ENCODE results near the gene EGR1.

EGR1 gene

DNA sequence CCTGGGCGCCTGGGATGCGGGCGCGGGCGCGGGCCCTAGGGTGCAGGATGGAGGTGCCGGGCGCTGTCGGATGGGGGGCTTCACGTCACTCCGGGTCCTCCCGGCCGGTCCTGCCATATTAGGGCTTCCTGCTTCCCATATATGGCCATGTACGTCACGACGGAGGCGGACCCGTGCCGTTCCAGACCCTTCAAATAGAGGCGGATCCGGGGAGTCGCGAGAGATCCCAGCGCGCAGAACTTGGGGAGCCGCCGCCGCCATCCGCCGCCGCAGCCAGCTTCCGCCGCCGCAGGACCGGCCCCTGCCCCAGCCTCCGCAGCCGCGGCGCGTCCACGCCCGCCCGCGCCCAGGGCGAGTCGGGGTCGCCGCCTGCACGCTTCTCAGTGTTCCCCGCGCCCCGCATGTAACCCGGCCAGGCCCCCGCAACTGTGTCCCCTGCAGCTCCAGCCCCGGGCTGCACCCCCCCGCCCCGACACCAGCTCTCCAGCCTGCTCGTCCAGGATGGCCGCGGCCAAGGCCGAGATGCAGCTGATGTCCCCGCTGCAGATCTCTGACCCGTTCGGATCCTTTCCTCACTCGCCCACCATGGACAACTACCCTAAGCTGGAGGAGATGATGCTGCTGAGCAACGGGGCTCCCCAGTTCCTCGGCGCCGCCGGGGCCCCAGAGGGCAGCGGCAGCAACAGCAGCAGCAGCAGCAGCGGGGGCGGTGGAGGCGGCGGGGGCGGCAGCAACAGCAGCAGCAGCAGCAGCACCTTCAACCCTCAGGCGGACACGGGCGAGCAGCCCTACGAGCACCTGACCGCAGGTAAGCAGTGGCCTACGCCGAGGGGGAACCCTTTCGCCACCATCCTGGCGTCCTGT lies at the start of gene EGR1:
EGR1 (plus strand) TSS at position 219 of the 864 bp plus-strand sequence; CDS start at position 502, 283 bp downstream.
- TF ChIP-seq POLR2A (IDR thresholded peaks at IDR 0.05; ENCODE audit: low read depth, low read length), result peak; percentile 79
- FAIRE-seq (no peak), DNase-seq (ENCODE audit: insufficient read length, low spot score) (peak; percentile 75)

DNA sequence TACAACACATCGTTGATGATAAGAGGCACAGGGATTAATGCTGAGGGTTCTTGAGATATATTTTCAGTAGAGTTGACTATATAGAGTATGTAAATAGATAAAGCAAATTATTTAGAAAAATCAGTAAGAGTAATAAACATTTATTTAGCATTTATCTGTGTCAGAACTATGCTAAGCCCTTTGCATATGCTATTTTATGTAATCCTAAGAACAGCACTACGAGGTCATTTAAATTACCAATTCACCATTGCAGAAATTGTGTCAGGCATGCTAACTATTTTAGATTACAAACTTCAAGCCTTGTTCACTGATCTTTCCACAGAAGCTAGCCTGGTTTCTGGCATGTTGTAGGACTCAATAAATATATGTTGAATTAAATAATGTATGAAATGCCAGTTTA lies 46.8 kb upstream of the EGR1 start:
- DNase-seq (ENCODE audit: insufficient read length, low spot score), result no peak
- no peak for FAIRE-seq
- no peak for TF ChIP-seq POLR2A (IDR thresholded peaks at IDR 0.05; ENCODE audit: low read depth, low read length)

DNA sequence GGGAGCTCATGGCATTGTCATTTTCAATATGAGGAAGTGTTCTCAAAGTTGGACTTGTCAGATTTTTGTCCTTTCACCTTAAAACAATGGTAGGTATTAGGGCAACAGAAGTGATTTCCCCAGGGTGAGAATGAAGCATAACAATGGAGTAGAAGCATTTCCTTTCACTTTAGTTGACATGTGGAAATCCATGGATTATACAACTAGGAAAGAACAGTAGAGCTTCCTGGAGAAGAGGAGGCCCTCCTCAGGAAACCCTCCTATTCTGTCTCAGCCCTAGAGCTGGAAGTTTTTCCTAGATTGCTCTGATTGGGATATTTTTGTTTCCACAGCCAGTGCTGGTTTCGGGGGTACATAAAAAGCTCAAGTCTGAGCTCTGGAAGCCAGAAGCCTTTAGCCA lies 40.2 kb upstream of the EGR1 start:
- FAIRE-seq (no peak), DNase-seq (ENCODE audit: insufficient read length, low spot score) (no peak)
- no peak for TF ChIP-seq POLR2A (IDR thresholded peaks at IDR 0.05; ENCODE audit: low read depth, low read length)

DNA sequence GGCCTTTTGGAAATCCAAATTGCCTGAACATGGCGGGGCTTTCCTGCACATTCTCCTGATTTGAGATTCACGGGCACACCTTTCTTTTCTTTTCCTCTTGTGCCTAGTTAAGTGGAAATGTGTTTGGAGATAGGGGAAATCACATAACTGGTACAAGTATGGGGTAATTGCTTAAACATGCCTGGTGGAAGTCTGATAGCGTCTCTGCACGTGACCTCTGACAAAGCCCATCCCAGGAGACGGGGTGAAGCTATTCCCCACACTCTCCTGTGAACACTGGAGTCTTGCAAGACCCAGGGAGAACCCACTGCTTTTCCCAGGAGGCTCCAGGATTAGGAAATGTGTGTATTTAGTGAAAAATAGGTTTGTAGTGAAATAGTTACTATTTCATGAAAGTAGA lies 29.3 kb upstream of the EGR1 start:
- DNase-seq (ENCODE audit: insufficient read length, low spot score), result no peak
- FAIRE-seq, result no peak
- no peak for TF ChIP-seq POLR2A (IDR thresholded peaks at IDR 0.05; ENCODE audit: low read depth, low read length)

DNA sequence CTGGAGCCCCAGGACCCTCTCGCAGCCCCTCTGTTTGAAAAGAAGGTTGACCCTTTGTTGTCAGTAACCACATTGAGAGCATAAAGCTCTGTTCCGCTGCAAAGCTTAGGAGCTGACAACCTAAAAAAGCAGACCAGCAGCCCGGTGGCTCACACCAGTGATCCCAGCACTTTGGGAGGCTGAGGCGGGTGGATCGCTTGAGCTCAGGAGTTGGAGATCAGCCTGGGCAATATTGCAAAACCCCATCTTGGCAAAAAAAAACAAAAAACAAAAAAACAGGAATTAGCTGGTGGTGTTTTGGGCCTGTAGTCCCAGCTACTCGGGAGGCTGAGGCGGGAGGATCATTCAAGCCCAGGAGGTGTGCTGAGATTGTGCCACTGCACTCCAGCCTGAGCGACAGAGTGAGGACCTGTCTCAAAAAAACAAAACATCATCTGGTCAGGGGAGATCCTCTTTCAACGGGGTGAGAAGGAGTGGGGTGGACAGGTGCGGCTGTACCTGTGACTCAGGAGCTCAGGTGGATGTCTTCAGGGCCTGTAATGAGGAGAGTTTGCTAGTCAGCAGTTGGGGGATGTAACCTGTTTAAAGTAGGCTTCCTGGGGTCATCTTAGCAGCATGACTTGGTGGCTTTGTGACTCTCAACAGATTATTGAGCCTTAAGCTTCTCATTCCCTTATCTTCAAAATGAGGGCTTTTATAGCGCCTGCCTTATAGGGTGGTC lies 27.1 kb upstream of the EGR1 start:
- no peak for TF ChIP-seq POLR2A (IDR thresholded peaks at IDR 0.05; ENCODE audit: low read depth, low read length)
- no peak for FAIRE-seq
- no peak for DNase-seq (ENCODE audit: insufficient read length, low spot score)

DNA sequence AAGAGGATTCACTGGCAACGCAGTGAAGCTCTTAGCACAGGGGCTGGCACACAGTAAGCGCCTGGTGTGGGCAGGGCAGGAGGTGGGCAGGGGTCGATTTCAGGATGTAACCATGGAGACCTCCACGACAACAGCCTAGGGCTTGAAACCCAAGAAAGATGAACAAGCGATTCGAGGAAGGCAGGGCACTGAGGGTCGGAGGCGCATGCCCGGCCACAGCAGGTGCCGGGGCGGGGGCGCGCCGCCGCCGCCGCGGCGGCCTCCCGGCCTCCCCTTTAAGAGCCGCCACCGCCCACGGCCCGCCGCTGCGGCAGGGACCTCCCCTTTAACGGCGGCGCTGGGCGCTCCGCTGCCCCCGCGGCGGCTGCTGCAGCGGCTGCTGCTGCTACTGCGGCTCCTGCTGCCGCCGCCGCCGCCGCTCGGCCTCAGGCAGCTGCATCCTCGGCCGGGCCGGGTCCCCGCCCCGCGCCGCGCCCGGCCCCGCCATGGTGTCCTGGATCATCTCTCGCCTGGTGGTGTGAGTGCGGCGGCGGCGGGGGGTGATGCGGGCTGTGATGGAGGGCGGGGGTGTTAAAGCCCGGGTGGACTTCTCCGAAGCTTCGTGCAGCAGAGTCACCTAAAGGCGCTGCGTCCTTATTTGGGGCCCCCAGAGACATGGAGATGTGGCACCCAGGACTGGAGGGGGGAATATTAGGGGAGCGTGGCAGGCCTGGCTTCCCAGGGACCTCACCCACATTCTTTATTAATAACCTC lies 26.4 kb upstream of the EGR1 start, which contains the start of gene REEP2:
REEP2 (plus strand) TSS at position 334 of the 753 bp plus-strand sequence; CDS start at position 486, 152 bp downstream.
- TF ChIP-seq POLR2A (IDR thresholded peaks at IDR 0.05; ENCODE audit: low read depth, low read length), result peak; percentile 23; the same call in 1 of the 2 replicates
- DNase-seq (ENCODE audit: insufficient read length, low spot score) (peak; percentile 76), FAIRE-seq (no peak)

DNA sequence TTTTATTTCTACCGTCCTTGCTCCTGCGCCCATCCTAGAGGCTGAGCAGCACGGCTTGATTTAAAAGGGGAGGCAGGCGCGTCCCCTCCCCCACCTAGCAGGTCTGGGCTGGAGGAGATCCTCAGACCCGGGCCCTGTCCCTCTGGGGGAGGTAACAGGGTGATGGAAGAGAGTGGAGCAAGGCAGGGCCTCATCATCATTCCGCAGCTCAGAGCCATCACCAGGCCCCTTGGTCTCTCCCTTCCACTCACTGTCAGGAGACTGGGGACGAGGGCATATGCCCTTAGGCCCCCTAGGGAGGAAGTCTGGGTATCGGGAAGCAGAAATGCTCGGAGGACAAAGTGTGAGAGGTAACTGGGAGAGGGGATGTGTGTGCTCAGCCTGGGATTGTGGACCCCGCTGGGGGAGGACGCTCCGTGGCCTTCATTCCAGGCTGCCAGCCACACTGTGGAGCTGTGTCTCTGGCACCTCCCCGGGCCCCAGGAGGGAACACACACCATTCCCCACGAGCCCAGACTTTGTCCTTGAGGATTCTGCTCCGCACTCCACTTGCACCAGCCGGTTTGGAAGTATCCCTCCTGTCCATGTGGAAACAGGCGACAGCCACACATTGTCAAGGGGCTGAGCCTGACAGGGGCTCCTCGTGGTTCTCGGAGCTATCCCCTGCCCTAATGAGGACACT lies 25.7 kb upstream of the EGR1 start:
- FAIRE-seq (no peak), DNase-seq (ENCODE audit: insufficient read length, low spot score) (no peak)

DNA sequence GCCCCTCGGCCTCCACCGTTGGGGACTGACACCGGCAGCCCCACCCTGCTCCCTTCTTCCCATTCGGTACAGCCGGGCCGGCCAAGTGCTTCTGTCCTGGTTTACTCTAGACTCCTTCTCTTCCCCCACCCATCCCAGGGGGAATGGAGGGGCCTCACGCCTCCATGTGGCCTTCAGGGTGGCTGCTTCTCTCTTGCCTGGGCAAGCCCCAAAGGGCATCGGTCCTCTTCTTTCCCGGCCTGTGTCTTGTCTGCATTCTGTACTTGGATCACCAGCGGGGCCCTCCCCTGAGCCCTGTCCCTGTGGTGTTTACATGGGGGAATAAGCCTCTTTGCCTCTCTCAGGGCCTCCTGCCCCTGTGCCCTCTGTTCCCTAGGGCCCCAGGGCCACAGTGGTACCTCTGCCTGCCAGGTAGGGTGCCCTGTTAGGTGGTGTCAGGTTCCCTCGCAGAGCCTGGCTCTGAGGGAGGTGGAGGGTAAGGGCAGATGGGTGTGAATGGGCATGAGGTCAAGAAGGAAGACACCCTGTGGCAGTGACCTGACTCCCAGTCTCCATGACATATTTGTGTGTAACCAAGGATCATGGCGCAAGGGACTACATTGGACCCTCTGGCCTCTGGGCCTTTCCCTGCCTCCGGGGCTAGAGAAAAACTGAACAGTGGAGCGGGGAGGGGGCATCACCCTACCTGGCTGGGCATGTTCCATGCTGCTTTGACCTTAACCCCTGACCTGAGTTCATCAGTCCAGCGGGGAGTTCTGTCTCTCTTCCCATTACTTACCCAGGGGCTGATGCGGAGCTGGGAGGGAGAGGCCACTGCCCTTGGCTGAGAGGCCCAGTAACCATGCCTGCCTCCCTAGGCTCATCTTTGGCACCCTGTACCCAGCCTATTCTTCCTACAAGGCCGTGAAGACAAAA lies 24.9 kb upstream of the EGR1 start:
- FAIRE-seq (no peak), DNase-seq (ENCODE audit: insufficient read length, low spot score) (no peak)
- no peak for TF ChIP-seq POLR2A (IDR thresholded peaks at IDR 0.05; ENCODE audit: low read depth, low read length)

More for the DNA sequence above, 25.7 kb upstream of the EGR1 start:
- TF ChIP-seq POLR2A (IDR thresholded peaks at IDR 0.05; ENCODE audit: low read depth, low read length), result no peak

DNA sequence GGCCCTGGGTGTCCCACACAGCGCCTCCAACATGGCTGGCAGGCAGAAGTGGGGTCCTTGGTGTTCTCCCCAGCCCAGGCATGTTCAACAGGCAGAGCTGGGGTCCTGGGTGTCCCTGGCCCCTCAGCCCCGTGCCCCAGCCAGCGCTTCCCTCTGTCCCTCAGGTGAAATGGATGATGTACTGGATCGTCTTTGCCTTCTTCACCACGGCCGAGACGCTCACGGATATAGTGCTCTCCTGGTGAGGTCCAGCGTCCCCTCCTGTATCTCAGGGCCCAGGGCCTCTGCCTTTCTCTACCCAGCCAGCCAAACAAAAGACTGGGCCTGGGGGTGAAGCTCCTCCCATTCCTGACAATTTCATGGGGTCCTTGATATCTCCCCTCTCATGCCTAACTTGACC lies 24.1 kb upstream of the EGR1 start:
- FAIRE-seq, result no peak
- no peak for TF ChIP-seq POLR2A (IDR thresholded peaks at IDR 0.05; ENCODE audit: low read depth, low read length)

DNA sequence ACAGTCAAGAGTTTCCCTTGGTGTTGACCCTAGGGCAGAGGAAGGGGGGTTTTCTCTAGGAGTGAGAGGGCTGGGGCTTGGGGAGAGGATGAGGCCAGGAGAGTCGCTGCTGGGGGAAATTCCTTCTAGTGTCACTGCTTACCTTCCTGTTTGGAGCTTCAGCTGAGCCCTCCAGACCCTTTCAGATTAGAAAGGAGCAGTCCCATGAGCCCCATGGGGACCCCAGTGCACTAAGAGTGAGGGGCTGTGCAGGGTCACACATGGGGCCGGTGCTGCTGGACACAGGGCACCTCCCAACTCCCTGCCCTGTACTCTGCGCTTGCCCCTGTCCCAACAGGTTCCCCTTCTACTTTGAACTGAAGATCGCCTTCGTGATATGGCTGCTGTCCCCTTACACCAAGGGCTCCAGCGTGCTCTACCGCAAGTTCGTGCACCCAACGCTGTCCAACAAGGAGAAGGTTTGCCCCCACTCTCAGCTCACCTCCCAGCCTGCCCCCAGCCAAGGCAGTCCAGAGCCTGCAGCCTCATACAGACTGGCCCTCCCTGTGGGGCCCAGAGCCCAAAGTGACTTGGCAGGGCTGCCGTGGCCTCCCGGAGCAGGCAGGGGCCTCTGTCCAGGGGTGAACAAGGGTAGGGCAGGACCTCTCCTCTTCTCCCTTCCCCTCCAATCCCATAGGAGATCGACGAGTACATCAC lies 21.1 kb upstream of the EGR1 start:
- no peak for FAIRE-seq
- TF ChIP-seq POLR2A (IDR thresholded peaks at IDR 0.05; ENCODE audit: low read depth, low read length), result no peak
- DNase-seq (ENCODE audit: insufficient read length, low spot score), result no peak

More for the DNA sequence above, 24.1 kb upstream of the EGR1 start:
- no peak for DNase-seq (ENCODE audit: insufficient read length, low spot score)

DNA sequence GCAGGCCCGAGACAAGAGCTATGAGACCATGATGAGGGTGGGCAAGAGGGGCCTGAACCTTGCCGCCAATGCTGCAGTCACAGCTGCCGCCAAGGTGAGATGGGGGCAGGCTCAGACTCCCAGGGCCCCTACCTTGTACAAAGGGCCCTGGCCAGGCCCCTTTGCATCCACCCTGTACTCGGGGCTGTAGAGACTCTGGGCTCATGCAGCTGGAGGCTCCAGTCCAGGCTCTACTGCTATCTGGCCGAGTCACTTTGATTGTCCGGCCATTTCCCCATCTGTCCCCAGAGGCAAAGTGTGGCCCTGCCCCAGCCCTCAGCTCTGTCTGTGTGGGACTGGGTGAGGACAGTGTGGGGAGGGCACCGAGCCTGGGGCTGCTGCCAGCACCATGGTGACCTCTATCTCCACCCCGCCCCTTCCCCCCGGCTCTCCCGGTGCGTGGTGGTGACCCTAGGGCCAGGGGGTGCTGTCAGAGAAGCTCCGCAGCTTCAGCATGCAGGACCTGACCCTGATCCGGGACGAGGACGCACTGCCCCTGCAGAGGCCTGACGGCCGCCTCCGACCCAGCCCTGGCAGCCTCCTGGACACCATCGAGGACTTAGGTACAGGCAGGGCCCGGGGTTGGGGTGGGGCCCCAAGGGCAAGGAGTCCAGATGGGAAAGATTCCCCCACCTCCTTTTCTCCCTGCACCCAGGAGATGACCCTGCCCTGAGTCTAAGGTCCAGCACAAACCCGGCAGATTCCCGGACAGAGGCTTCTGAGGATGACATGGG lies 20.3 kb upstream of the EGR1 start:
- no peak for TF ChIP-seq POLR2A (IDR thresholded peaks at IDR 0.05; ENCODE audit: low read depth, low read length)
- FAIRE-seq (no peak), DNase-seq (ENCODE audit: insufficient read length, low spot score) (no peak)
